Left ventricle myocardium inferior (tissue), 1 donor: ENCODE measurements around the gene ARSD. TPM values are rescaled to one million over a fixed set of nuclear protein-coding genes. Genes with fewer than 3 reads are reported as not detected.

Experiments used
- DNase-seq: peaks from one replicate; pipeline ENCODE4 v3.0.0-alpha.2; 2020
- H3K27ac ChIP-seq: fragments of 200-600 bp; replicated peaks from 2 replicates; pipeline ENCODE4 v1.8.0; 2021
- H3K27me3 ChIP-seq: fragments of 200-600 bp; 2 replicates; pipeline ENCODE4 v1.8.0; 2021; ENCODE audit warnings: low read depth
- H3K36me3 ChIP-seq: fragments of 200-600 bp; 2 replicates; pipeline ENCODE4 v1.8.0; 2021
- H3K4me1 ChIP-seq: fragments of 200-600 bp; 2 replicates; pipeline ENCODE4 v1.8.0; 2021
- H3K4me3 ChIP-seq: fragments of 200-600 bp; 2 replicates; pipeline ENCODE4 v1.8.0; 2021; ENCODE audit warnings: mild to moderate bottlenecking, moderate library complexity
- H3K9me3 ChIP-seq: fragments of 200-600 bp; replicated peaks from 2 replicates; pipeline ENCODE4 v1.8.0; 2021
- intact Hi-C: fragments of 100-400 bp; cut with micrococcal nuclease; formaldehyde crosslinking; loops from one replicate; pipeline ENCODE4 v1.11.0; 2022
- total RNA-seq: library from RNA; stranded (reverse); fragmentation: NEBNext Ultra II Directional; extraction: Animal tissue kit (Norgen Biotek cat#: 25700); gene quantifications from one replicate; pipeline ENCODE4 v1.2.1, GENCODE V29; 2021
- TF ChIP-seq, protein P1 (sequence below): fragments of 200-600 bp; IDR thresholded peaks from 2 replicates; pipeline ENCODE4 v1.8.0; 2021; ENCODE audit warnings: antibody characterized with exemption, mild to moderate bottlenecking, borderline replicate concordance
- donor health status: DM: no; HTN: yes; CAD: no; lungs with severe emphysema.

ARSD gene
- total RNA-seq, 1 donor from 2014 or later: 9.3 TPM

DNA sequence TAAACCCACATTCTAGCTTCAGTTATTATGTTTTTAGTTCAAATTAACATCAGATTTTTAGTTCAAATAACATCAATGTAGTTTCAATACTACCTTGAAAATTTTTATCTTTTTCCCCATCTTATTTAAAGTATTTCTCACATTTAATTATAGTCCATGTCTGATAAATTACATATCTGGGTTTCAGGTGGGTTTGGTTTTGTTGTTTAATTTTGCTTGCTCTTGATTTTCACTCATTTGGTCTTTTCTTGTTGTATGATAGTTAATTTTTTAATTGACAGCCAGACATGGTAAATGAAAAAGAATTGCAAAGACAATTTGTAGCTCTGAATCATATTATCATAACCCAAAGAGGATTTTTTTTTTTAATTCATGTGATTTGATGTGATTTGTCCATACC lies 58.5 kb downstream of the ARSD start:
- Histone ChIP-seq H3K4me1 (no peaks in the 10 kb centered on the region), H3K27ac (no peak overlapping the region), H3K4me3 (no peak overlapping the region), H3K27me3 (no peaks in the 10 kb centered on the region), H3K36me3 (no peaks in the 10 kb centered on the region), H3K9me3 (peaks cover 10% of the 10 kb centered on the region)
- DNase-seq: no peak
- intact Hi-C loops: no loop called here
- TF ChIP-seq, protein P1, sequence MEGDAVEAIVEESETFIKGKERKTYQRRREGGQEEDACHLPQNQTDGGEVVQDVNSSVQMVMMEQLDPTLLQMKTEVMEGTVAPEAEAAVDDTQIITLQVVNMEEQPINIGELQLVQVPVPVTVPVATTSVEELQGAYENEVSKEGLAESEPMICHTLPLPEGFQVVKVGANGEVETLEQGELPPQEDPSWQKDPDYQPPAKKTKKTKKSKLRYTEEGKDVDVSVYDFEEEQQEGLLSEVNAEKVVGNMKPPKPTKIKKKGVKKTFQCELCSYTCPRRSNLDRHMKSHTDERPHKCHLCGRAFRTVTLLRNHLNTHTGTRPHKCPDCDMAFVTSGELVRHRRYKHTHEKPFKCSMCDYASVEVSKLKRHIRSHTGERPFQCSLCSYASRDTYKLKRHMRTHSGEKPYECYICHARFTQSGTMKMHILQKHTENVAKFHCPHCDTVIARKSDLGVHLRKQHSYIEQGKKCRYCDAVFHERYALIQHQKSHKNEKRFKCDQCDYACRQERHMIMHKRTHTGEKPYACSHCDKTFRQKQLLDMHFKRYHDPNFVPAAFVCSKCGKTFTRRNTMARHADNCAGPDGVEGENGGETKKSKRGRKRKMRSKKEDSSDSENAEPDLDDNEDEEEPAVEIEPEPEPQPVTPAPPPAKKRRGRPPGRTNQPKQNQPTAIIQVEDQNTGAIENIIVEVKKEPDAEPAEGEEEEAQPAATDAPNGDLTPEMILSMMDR: no peak

DNA sequence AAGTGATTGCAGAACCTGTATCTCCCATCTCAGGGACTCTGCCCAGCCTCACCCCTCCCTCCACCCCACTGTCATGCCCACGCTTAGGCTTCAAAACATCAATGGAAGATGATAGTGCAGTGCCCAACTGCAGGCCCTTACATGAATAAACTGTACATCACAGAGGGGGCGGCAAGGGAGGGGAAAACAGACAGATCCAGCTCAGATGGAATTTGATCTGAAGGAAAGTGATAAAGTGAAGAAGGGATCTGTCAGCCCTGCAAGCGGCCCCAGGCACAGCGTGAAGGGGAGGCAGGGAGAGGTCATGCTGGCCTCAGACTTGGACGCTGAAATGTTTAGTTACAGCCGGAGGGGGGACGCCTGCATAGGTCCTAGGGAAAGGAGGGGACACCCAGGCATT lies 61.9 kb downstream of the ARSD start:
- Histone ChIP-seq H3K36me3 (no peaks in the 10 kb centered on the region), H3K27me3 (no peaks in the 10 kb centered on the region), H3K4me3 (no peak overlapping the region), H3K9me3 (peaks cover 10% of the 10 kb centered on the region), H3K4me1 (no peaks in the 10 kb centered on the region), H3K27ac (no peak overlapping the region)
- TF ChIP-seq, protein P1: no peak
- no peak for DNase-seq
- intact Hi-C loops: no loop called here

DNA sequence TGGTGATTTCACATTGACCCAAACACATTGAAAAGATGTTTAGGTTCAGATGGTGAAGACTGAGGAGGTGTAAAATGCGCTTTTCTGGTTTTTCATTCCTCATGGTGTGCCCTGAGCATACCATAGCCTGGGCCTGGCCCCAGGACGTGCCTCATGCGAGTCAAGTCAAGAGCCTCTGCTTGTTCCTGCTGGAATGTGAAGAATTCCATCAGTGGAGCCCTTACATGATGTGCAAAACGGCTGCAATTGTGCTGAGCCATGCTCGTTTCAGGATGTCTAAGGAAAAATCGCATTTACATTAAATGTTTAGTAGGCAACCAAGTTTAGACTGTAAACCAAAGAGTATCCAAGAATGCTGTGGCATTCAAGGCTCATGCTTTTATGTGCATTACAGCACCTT lies 65.5 kb downstream of the ARSD start:
- H3K36me3 ChIP-seq: no peaks in the 10 kb centered on the region
- H3K4me3 ChIP-seq: no peak overlapping the region
- H3K27ac ChIP-seq: no peak overlapping the region
- no peak for DNase-seq
- intact Hi-C loops: no loop called here
- H3K9me3 ChIP-seq: no peaks in the 10 kb centered on the region
- H3K4me1 ChIP-seq: no peaks in the 10 kb centered on the region
- TF ChIP-seq, protein P1: no peak
- H3K27me3 ChIP-seq: no peaks in the 10 kb centered on the region

DNA sequence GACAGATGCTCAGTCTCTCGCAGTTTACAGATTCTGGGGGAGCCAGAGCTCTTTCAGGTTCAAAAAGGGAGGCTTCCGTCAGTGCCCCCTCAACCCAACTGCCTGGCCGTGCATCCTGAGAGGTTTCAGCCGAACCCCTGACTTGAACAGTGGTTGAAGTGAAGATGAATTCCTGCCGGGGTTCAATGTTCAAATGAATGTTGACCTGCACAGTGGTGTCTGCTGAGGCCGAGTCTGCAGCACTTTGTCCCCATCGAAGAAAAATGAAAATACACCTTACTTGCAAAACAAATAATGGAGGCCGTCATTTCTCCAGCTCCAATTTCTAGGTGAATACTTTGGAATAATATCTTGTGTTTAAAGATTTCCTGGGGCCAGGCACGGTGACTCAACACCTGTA lies 66.7 kb downstream of the ARSD start:
- H3K9me3 ChIP-seq: no peaks in the 10 kb centered on the region
- TF ChIP-seq, protein P1: no peak
- no peak overlapping the region for H3K4me3 ChIP-seq
- H3K36me3 ChIP-seq: no peaks in the 10 kb centered on the region
- DNase-seq: no peak
- H3K27me3 ChIP-seq: no peaks in the 10 kb centered on the region
- intact Hi-C loops: no loop called here
- H3K27ac ChIP-seq: no peak overlapping the region
- H3K4me1 ChIP-seq: no peaks in the 10 kb centered on the region

DNA sequence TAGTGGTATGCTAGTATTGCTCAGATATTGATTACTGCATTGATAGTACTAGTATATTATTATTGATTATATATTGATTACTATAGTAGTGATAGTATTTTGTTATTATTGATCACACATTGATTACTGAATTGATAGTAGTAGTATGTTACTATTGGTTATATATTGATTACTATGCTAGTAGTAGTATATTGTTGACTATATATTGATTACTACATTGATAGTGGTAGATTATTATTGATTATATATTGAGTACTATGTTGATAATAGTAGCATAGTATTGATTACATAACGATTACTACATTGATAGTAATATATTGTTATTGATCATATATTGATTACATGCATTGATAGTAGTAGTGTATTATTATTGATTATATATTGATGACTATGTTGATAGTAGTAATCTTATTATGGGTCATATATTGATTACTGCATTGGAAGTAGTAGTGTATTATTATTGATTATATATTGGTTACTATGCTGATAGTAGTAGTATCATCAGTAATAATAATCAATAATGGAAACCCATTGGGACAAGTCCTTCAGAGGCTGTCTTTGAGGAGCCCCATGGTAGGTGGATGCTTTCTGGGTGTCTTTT lies 69.8 kb downstream of the ARSD start:
- no peak overlapping the region for H3K4me3 ChIP-seq
- DNase-seq: no peak
- intact Hi-C loops: no loop called here
- no peaks in the 10 kb centered on the region for H3K27me3 ChIP-seq
- no peak overlapping the region for H3K27ac ChIP-seq
- H3K36me3 ChIP-seq: no peaks in the 10 kb centered on the region
- TF ChIP-seq, protein P1: no peak
- no peaks in the 10 kb centered on the region for H3K9me3 ChIP-seq
- H3K4me1 ChIP-seq: no peaks in the 10 kb centered on the region
